PC-3 (cell line): Measurements from ENCODE around the gene SRPRA.

Source experiments
- EZH2 ChIP-seq: fragments of 300-600 bp; sonication (generic); IDR thresholded peaks from one replicate; pipeline ENCODE4 v1.6.1; 2017; ENCODE audit warnings: antibody characterized with exemption, mild to moderate bottlenecking, low read length; ENCODE audit not compliant: unreplicated experiment
- TF ChIP-seq, protein P1 (sequence below): fragments of 300-600 bp; sonication (generic); conservative IDR thresholded peaks from 2 replicates; pipeline ENCODE4 v1.5.1; 2017; ENCODE audit warnings: antibody characterized with exemption, low read depth, mild to moderate bottlenecking, low read length

DNA sequence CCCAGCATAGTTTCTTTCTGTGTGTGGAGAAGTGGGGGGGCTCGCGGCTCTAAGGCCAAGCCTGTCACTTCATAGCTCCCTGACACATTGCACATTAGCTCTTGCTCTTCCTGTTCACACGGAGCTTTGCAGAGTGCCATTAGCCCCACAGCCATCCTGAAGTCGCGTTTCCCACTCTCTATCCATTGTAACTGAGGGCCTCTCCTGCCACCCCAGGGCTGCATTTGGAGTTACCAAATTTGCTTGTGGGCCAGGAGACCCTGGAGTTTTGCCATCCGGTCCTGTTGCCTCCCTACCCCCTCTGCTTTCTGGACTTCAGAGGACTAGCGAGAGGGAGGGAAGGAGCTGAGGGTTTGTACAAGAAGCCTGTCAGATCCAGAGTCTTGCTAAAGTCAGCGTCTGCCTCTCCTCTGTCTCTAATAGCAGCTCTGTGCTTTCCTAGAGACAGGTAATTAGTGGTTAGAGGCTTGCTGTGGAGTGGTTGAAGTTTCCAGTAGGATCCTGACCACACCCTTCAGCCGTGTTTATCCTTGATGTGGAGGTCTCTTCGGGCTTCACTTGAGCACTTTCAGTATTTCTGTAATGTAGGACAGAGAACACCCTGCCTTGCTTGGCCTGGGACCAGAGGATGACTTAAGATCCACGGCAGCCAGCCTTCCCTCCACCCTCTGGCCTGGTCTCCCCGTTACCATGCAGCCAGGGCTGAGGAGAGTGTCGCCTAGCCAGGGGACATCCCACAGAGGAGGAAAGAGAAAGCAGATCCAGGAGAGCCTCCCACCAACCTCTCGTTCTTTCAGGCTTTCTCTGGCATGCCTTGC is 49.3 kb upstream of the SRPRA start:
- TF ChIP-seq, protein P1, sequence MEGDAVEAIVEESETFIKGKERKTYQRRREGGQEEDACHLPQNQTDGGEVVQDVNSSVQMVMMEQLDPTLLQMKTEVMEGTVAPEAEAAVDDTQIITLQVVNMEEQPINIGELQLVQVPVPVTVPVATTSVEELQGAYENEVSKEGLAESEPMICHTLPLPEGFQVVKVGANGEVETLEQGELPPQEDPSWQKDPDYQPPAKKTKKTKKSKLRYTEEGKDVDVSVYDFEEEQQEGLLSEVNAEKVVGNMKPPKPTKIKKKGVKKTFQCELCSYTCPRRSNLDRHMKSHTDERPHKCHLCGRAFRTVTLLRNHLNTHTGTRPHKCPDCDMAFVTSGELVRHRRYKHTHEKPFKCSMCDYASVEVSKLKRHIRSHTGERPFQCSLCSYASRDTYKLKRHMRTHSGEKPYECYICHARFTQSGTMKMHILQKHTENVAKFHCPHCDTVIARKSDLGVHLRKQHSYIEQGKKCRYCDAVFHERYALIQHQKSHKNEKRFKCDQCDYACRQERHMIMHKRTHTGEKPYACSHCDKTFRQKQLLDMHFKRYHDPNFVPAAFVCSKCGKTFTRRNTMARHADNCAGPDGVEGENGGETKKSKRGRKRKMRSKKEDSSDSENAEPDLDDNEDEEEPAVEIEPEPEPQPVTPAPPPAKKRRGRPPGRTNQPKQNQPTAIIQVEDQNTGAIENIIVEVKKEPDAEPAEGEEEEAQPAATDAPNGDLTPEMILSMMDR, result no peak
- TF ChIP-seq EZH2, result no peak
